CD4-positive, alpha-beta T cell treated with Interleukin-10 for 1 hour (primary cell): Measurements from ENCODE around the gene DCXR.

Experiments
- DNase-seq: peaks from one replicate; pipeline ENCODE4 v3.0.0-alpha.2; 2020

DCXR gene

DNA sequence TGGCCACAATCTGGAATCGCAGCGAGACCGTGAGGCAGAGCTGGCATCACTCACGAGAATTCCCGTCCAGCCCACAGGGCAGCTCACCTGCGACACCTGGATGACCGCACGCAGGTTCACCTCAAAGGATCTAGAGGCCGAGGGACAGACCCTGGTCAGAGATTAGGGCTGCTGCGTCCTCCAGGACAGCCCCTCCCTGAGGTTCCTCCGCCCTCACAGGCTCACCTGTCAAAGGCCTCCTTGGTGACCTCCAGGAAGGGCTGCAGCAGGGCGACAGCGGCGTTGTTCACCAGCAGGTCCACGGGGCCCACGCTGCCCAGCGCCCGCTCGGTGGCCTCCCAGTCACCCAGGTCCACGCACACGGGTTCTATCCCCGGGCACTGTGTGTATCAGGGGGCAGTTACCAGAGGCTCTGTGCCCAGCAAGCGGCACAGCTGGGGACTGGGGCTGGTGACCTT, 834 bp downstream of the DCXR start:
- no peak for DNase-seq

DNA sequence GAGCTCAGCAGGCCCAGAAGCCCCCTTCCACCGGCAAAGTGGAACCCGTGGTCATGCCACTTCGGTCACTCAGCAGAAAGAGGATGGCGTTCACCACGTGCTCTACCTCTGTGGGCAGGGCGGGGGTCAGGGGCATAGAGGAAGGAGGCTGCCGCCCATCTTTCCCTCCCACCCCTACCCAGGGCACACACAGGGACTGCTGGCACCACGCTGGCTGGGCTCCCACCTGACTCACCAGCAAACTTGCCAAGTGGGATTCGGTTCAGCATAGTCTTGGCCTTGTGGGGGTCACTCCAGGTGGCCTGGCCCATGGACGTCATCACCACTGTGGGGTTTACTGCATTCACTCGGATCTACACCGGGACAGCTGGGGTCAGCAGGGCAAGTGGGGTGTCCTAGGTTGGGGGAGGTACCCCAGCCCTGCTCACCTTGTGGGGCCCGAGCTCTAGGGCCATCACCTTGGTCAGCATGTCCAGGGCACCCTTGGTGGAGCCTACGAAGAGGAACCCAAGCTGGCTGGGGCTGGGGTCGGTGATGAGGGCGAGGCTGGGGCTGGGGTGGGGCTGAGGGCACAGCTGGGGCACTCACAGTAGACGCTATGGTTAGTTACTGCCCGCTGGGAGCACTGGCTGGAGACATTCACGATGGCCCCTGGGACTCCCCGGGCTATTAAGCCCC, 1.4 kb downstream of the DCXR start:
- DNase-seq = no peak

DNA sequence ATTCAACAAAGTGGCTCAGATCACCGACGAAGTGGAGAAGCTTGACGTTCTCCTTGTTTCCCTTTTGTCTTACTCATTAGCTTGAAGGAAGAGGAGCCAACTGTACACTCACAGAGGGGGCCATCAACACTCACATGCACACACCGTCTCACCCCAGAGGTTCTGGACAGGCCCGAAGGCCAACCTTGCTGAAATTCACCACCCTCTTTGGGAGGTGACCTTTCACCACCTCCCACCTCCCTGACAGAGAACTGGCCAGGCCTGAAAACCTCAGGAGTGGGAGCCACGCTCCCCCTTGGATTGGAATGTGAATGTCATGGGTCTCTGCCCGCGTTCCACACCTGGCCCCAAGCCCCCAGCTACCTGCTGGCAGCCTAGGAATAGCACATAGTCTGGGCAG, 2.0 kb downstream of the DCXR start:
- no peak for DNase-seq

DNA sequence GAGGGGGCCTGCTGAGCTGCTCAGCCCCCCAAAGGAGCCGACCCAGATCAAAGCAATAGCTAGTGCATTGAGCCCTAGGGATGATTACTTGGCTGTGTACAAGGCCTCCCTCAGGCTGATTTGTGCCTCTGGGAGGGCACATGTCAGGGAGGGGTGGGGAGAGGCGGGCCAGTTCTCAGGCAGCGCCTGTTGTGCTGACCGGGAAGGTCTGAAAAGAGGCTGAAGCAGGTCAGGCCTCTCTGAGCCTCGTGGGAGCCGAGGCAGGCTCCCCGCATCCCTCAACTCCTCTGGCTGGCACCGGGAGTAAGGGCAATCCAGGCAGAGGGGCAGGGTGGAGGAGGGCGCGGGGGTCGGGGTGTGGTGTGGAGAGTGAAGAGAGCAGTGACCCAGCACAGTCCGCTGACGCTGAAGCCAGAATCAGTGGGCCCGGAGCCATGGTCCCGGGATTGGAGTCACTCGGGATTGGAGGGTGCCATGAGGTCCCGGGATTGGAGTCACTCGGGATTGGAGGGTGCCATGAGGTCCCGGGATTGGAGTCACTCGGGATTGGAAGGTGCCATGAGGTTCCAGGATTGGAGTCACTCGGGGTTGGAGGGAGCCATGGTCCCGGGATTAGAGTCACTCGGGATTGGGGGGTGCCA, 3.0 kb downstream of the DCXR start:
- no peak for DNase-seq

DNA sequence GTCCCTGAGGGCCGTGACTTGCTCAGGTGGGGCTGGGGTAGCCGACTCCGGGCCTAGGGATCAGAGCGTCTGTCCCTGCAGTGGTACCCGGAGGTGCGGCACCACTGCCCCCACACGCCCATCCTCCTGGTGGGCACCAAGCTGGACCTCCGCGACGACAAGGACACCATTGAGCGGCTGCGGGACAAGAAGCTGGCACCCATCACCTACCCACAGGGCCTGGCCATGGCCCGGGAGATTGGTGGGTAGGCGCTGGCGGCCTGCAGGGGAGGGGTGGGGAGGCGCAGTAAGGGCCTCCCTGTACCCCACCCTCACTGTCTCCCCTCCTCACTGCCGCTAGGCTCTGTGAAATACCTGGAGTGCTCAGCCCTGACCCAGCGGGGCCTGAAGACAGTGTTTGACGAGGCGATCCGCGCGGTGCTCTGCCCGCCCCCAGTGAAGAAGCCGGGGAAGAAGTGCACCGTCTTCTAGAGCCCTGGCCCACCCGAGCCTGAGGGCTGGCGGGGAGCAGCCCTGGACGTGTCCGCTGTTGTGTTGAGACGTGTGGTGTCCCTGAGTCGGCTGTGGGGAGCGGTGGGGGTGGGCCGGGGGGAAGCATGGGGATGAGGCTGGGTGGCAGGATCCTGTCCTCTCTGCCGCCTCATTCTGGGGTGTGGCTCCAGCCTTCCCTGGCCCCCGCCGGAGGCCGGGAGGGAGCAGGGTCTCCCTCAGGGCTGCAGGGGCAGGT, 4.0 kb downstream of the DCXR start:
- no peak for DNase-seq

DNA sequence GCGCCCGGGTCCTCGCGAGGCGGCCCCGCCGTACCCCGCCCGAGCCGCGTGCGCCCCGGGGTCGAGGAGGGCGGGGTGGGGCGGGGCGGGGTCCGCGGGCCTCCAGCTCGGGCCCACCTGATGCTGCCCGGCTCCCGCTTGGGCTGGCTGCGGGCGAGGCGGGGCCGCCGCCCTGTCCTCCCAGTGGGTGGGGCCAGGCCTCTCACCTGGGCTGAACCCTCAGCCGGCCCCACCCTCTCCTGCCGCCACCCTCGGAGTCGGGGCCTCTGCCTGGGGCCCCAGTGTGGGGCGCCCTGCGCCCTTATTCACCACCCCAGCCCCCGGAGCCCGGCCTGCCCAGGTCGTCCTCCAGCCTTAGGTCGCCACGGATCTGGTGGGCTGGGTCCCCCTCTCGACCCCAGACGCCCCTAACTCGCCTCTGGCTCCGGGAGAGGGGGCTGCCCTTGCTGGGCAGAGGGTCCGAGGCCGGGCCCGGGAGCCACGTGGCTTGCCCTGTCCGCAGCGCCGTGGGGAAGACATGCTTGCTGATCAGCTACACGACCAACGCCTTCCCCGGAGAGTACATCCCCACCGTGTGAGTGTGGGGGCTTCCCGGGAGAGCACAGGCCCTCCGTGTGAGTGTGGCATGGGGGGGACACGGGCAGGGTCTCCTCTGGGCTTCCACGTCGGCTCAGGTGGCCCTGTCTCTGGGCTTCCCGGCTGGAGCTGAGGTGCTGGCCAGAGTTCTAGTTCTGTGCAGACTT, 5.4 kb downstream of the DCXR start:
- DNase-seq = peak; percentile 48

DNA sequence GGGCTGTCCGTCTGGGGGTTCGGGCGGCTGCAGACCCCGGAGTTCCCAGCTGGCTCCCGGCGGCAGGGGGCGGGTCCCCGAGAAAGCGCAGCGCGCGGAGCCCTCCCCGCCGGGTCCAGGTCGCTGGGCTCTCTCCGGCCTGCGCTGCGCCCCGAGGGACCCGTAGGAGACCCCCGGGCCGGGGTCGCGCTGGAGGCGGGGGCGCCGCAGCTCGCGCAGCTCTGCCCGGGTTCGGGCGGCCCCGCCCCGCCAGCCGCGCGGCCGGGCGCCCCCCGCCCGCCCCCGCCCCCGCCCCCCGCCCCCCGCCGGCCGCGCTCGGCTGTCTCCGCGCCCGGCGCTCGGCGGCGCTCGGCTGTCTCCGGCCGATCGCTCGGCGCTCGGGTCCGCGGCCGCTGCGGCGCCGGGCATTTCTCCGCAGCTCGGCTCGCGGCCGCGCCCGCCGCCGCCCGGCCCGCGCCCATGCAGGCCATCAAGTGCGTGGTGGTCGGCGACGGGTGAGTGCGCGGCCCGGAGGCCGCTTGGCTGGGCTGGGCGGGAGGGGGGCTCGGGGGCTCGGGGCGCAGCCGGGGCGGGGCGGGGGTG, 6.1 kb downstream of the DCXR start, which contains the start of gene RAC3:
TSS of gene RAC3 (plus strand) at position 376 of the 582 bp plus-strand sequence. CDS start at position 460, 84 bp downstream.
- no peak for DNase-seq

DNA sequence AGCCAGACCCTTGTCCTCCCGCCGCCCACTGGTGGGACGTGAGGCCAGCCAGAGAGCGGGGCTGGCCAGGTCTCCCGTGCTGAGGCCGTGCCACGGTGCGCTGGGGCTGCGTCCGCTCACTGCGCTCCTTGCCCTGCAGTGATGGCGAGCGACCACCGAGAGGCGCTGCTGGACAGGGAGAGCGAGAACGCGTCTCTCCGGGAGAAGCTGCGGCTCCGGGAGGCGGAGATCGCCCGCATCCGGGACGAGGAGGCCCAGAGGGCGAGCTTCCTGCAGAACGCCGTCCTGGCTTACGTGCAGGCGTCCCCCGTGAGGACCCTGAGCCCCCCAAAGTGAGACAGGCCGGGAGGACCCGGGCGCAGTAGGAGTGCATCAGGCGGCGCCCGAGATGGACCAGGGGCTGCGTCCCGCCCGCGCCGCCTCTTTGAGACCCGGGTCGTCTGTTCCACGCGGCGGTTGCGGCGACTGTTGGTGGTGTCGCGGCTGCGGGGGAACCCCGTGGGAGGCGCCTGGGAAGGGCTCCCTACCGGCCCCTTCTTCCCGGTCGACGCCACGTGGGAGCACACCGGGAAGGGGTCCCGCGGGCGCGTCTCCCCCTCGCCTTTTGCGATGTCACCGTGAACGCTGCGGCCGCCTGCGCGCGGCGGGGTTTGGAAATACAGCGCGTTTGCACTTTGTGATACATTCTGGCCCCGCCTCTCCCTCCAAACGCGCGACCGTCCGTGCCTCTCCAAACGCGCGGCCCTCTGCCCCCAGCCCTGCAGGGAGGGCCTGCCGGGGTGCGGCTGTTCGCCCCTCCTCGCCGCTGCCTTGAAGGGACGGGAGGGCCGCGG, 6.8 kb downstream of the DCXR start:
- DNase-seq = peak; percentile 86

DNA sequence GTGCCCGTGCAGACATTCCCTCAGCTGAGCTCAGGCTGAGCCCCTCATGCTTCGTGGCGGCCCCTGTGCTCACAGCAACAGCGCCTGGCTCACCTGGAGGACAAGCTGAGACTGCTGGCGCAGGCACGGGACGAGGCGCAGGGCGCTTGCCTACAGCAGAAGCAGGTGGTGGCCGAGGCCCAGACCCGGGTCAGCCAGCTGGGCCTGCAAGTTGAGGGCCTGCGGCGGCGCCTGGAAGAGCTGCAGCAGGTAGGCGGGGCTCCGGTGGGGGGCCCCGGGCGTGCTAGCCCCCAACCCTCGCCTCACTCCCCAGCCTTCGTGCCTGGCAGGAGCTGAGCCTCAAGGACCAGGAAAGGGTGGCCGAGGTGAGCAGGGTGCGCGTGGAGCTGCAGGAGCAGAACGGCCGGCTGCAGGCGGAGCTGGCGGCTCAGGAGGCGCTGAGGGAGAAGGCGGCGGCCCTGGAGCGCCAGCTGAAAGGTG, 7.5 kb downstream of the DCXR start:
- no peak for DNase-seq

DNA sequence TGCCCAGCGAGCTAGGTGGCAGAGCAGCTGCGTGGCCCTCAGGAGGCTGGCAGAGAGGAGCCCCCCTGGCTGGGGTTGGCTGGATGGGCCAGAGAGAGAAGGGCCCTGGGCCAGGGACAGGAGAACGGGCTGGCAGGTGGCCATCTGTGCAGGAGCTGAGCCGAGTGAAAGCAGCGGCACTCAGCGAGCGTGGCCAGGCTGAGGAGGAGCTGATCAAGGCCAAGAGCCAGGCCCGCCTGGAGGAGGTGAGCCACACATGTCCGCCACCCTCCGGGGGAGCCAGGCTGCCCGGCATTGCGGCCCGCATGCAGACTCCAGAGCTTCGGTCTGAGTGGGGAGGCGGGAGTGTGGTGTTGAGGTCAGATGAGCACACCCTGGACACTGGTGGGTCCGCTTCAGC, 8.1 kb downstream of the DCXR start:
- DNase-seq = no peak

DNA sequence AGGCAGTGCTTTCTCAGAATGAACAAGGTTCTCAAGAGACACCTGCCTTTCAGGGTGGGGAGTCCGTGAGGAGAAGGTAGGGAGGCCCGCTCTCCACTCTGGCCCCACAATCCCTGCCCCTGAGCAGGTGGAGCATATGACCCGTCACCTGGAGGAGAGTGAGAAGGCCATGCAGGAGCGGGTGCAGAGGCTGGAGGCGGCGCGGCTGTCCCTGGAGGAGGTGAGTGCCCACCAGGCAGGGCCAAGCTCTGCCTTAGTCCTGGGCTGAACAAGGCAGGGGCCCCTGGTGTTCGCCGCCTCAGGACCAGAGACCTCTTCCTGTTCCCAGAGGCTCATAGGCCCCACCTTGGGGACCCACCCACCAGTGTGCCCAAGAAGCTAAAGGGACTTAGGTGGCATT, 8.5 kb downstream of the DCXR start:
- no peak for DNase-seq

DNA sequence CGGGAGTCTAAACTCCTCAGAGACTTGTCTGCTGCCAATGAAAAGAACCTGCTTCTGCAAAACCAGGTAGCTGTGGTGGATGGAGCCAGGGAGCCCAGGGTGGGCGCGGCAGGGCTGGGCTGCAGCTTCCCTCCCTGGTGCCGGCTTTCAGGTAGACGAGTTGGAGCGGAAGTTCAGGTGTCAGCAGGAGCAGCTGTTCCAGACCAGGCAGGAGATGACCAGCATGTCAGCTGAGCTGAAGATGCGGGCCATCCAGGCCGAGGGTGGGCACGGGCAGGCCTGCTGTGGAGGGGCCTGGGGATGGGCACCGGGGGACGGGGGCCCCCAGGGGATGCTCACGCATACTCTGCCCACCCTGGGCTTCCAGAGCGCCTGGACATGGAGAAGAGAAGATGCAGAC, 9.3 kb downstream of the DCXR start:
- no peak for DNase-seq

DNA sequence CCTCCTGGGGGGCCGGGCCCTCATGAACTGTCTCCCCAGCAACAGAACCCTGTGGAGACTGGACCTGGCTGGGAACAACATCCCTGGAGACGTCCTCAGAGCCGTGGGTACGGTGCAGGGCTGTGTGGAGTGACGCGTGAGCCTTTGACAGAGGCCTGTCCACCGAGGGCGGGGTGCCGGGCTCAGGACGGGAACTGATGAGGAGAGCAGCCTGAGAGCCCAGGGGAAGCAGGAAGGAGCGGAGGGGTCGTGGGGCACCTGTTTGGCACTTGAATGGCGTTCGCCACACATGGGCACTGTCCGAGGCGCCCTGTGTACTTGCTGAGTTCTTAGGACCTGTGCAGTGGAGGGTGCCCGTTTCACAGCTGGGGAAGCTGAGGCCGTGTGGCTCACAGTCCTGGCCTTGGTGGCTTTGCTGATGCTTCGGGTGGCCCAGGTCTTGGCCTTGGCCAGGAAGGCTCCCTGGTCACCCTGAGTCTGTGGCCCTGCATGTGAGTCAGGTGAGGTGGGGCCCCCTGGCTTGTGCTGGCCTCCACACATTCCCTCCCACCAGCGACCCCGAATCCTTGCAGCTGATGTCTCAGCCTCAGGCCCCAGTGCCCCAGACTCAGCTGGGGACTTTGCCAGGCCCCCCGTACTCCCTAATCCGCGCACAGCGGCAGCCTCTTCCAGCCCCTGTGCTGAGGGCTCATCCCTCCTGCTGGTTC, 11.9 kb downstream of the DCXR start:
- DNase-seq = no peak

DNA sequence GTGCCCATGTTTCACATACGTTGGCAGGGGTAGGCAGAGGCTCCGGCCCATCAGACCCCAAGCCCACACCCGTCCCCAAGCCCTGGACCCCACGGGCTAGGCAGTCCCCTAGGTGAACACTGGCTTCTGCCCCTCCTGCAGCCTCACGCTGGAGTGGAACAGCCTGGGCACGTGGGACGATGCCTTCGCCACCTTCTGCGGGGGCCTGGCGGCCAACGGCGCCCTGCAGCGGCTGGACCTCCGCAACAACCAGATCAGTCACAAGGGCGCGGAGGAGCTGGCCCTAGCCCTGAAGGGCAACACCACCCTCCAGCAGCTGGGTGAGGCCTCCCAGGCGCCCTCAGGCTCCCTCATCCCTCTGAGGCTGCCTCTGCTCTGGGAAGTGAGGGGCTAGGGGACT, 12.6 kb downstream of the DCXR start:
- no peak for DNase-seq

DNA sequence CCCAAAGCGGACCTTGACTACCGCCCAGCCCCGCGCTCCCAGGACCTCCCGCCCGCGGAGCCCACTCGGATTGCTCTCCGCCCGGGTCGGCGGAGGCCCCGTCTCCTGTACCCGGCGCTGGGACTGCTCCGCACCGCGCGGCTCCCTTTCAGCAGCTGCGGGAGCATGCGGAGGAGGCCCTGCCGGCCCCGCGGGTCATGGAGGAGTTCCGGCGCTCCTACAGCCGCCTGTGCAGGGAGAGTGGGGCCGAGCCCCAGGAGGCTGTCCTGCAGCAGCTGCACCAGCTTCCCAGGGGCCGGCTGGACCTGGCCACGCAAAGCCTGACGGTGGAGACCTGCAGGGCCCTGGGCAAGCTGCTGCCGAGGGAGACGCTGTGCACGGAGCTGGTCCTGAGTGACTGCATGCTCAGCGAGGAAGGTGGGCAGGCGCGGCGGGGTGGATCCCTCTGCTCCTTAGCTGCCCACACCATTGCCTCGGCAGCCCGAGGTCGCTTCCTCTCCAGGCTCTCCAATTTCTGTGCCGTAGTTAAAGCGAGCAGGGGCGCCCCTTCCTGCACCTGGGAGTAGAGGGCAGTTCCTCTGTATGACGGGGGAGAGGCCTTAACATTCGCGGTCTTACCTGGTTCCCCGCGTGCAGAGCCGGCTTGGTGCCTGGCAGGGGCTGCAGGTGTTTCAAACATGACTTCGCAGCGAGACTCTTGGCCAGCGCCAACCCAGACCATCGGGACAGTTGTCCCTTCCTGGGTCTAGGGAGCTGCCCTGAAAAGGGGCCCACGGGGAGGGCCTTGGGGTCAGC, 13.9 kb downstream of the DCXR start:
- no peak for DNase-seq

DNA sequence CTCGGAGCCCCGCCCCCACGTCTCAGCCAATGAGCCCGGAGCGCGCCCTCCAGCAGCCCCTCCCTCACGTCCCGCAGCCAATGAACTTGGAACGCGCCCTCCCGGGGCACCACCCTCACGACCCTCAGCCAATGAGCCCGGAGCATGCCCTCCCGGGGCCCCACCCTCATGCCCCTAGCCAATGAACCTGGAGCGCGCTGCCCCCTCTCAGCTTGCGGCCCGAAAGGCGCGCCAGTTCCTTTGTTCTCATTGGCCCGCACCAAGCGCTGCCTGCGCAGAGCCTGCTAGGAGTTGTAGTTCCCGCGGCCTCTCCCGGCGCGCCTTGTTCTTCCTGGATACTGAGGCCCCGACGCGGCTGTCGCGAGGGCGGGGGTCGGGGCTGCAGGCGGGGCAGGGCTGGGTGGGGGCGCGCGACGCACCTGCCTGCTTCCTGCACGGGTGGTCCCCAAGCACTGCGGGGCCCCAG, 14.5 kb downstream of the DCXR start, which contains the start of gene LRRC45:
TSS of gene LRRC45 (plus strand) at position 325 of the 466 bp plus-strand sequence. CDS start 339 bp downstream, outside the sequence.
- DNase-seq = peak; percentile 100

DNA sequence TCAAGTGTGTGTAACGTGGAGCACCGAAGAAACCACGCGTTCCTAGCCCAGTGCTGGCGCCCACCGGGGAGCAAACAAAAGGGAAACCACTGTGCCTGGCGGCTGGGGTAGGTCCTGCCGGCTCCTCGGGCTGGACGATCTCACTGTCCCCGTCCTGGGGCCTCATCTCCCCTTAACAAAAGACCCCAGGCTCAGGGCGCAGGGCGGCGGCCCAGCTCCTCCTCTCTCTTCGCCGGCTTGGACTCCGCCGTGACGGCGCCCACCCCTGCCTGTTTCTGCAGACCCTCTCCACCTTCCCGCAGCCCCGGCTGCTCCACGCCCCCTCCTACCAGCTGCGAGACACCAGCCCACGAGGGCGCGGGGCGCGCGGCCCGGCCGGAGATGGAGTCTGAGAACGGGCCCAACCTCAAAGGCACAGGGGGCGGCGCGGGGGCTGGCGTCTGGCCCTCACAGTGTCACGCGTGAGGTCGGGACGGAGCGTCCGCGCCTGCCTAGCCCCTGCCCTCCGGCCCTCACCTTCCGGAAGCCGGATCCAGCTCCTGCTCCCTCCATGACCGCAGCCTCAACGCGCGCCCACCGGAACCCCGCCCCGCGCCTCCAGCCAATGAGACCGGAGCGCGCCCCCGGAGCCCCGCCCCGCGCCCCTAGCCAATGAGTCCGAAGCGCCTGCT, 15.1 kb downstream of the DCXR start, which contains the start of gene CENPX:
TSS of gene CENPX (minus strand) at position 569 of the 671 bp plus-strand sequence. CDS start at position 552, 17 bp downstream.
- no peak for DNase-seq

DNA sequence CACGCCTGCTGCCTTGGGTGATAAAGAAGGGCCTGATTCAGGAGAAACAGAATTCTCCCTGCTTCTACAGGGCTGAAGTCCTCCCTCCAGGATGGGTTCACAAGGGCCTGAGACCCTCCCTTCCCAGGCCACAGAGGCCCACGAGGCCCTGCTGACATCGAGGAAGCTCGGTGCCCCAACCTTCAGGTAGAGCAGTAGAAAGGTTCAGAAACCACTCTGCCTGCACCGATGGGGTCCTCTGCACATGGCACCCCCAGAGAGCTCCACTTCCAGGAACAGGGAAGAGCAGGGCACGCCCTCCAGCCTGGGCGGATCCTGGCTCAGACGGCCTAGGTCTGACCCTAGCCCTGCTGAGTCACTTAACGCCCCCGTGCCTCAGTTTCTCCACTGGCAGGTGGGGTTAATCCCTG, 15.6 kb downstream of the DCXR start:
- no peak for DNase-seq
